ENCODE measurements around the gene IPPK.

IPPK gene

GRCh38 chr9:92706218-92706940 lies 36.4 kb upstream of the IPPK start:
- ChIA-PET CTCF (interaction anchor here (0.6 to 1.8 kb wide), 3 partner anchors 10 to 164 kb away, joined by 3 to 9 read pairs (median 3); no protein-coding TSS in a partner anchor), POLR2A (no interaction called here)
- TF ChIP-seq L3MBTL2 (conservative IDR thresholded peaks at IDR 0.05) (0 out of 2 replicates have a peak, but pooled peaks have one; percentile 20), ZNF384 (IDR thresholded peaks at IDR 0.05) (no peak)
- peak; percentile 57 for DNase-seq (ENCODE audit: extremely low spot score)

GRCh38 chr9:92704528-92704927 lies 34.6 kb upstream of the IPPK start:
- DNase-seq (ENCODE audit: extremely low spot score): no peak
- ChIA-PET CTCF (no interaction called here), POLR2A (interaction anchor here (0.6 kb wide), 1 partner anchor 35 kb away, joined by 3 read pairs; the partner anchor contains the start of gene IPPK)
- TF ChIP-seq ELF4 (IDR thresholded peaks at IDR 0.05) (no peak), PKNOX1 (IDR thresholded peaks at IDR 0.05) (no peak), FOXM1 (IDR thresholded peaks at IDR 0.05; ENCODE audit: borderline replicate concordance) (no peak), LEF1 (IDR thresholded peaks at IDR 0.05; ENCODE audit: borderline replicate concordance) (no peak), NFRKB (IDR thresholded peaks at IDR 0.05) (no peak), SUZ12 (IDR thresholded peaks at IDR 0.05) (no peak), BHLHE40 (IDR thresholded peaks at IDR 0.05; ENCODE audit: borderline replicate concordance) (no peak), CTBP1 (IDR thresholded peaks at IDR 0.05; ENCODE audit: borderline replicate concordance) (no peak), TARDBP (IDR thresholded peaks at IDR 0.05) (no peak)

- TF ChIP-seq BHLHE40 (IDR thresholded peaks at IDR 0.05; ENCODE audit: borderline replicate concordance) (no peak), ARNT (IDR thresholded peaks at IDR 0.05) (no peak), SP1 (IDR thresholded peaks at IDR 0.05) (no peak), CTBP1 (IDR thresholded peaks at IDR 0.05; ENCODE audit: borderline replicate concordance) (no peak)
- ChIA-PET CTCF (interaction anchor here (0.6 kb wide), 1 partner anchor 317 kb away, joined by 4 read pairs; no protein-coding TSS in a partner anchor), POLR2A (no interaction called here)
- DNase-seq (ENCODE audit: extremely low spot score): no peak
Measured at GRCh38 chr9:92696619-92697018, 26.7 kb upstream of the IPPK start.

- no peak for TF ChIP-seq SUZ12 (IDR thresholded peaks at IDR 0.05)
- no peak for TF ChIP-seq HDGF (IDR thresholded peaks at IDR 0.05; ENCODE audit: borderline replicate concordance)
- TF ChIP-seq ZNF384 (IDR thresholded peaks at IDR 0.05): no peak
- peak; percentile 64 for DNase-seq (ENCODE audit: extremely low spot score)
- ChIA-PET POLR2A (no interaction called here), CTCF (no interaction called here)
Measured at GRCh38 chr9:92686954-92687353, 17.0 kb upstream of the IPPK start.

GRCh38 chr9:92685022-92685421 lies 15.1 kb upstream of the IPPK start:
- POLR2A ChIA-PET: interaction anchor here (0.9 kb wide), 1 partner anchor 11 kb away, joined by 3 read pairs; no protein-coding TSS in a partner anchor
- CTCF ChIA-PET: interaction anchor here (0.7 kb wide), 1 partner anchor 22 kb away, joined by 3 read pairs; no protein-coding TSS in a partner anchor
- no peak for TF ChIP-seq FOXA1 (IDR thresholded peaks at IDR 0.05)
- no peak for TF ChIP-seq ELF4 (IDR thresholded peaks at IDR 0.05)
- TF ChIP-seq L3MBTL2 (conservative IDR thresholded peaks at IDR 0.05): no peak
- TF ChIP-seq LEF1 (IDR thresholded peaks at IDR 0.05; ENCODE audit: borderline replicate concordance): no peak
- no peak for TF ChIP-seq FOXM1 (IDR thresholded peaks at IDR 0.05; ENCODE audit: borderline replicate concordance)
- no peak for TF ChIP-seq ARNT (IDR thresholded peaks at IDR 0.05)
- no peak for TF ChIP-seq CTBP1 (IDR thresholded peaks at IDR 0.05; ENCODE audit: borderline replicate concordance)
- TF ChIP-seq HDGF (IDR thresholded peaks at IDR 0.05; ENCODE audit: borderline replicate concordance): no peak
- no peak for TF ChIP-seq BHLHE40 (IDR thresholded peaks at IDR 0.05; ENCODE audit: borderline replicate concordance)
- no peak for TF ChIP-seq SUZ12 (IDR thresholded peaks at IDR 0.05)
- no peak for TF ChIP-seq TARDBP (IDR thresholded peaks at IDR 0.05)
- no peak for TF ChIP-seq SP1 (IDR thresholded peaks at IDR 0.05)
- TF ChIP-seq NFRKB (IDR thresholded peaks at IDR 0.05): no peak
- TF ChIP-seq ZNF384 (IDR thresholded peaks at IDR 0.05): no peak
- TF ChIP-seq PKNOX1 (IDR thresholded peaks at IDR 0.05): no peak
- TF ChIP-seq FOXK2 (IDR thresholded peaks at IDR 0.05): no peak

GRCh38 chr9:92682269-92682668 lies 12.3 kb upstream of the IPPK start:
- TF ChIP-seq CTBP1 (IDR thresholded peaks at IDR 0.05; ENCODE audit: borderline replicate concordance) (no peak), BHLHE40 (IDR thresholded peaks at IDR 0.05; ENCODE audit: borderline replicate concordance) (no peak), PKNOX1 (IDR thresholded peaks at IDR 0.05) (no peak), FOXA1 (IDR thresholded peaks at IDR 0.05) (no peak), FOXK2 (IDR thresholded peaks at IDR 0.05) (no peak), ZNF384 (IDR thresholded peaks at IDR 0.05) (no peak), SP1 (IDR thresholded peaks at IDR 0.05) (no peak), SUZ12 (IDR thresholded peaks at IDR 0.05) (no peak), FOXM1 (IDR thresholded peaks at IDR 0.05; ENCODE audit: borderline replicate concordance) (no peak), NFRKB (IDR thresholded peaks at IDR 0.05) (no peak), L3MBTL2 (conservative IDR thresholded peaks at IDR 0.05) (no peak), ELF4 (IDR thresholded peaks at IDR 0.05) (no peak), TARDBP (IDR thresholded peaks at IDR 0.05) (no peak), LEF1 (IDR thresholded peaks at IDR 0.05; ENCODE audit: borderline replicate concordance) (no peak), ARNT (IDR thresholded peaks at IDR 0.05) (no peak), HDGF (IDR thresholded peaks at IDR 0.05; ENCODE audit: borderline replicate concordance) (no peak)
- POLR2A ChIA-PET: interaction anchor here (1.2 kb wide), 1 partner anchor 12 kb away, joined by 3 read pairs; the partner anchor contains the start of gene IPPK
- CTCF ChIA-PET: no interaction called here
- DNase-seq (ENCODE audit: extremely low spot score): no peak

More at GRCh38 chr9:92685022-92685421, 15.1 kb upstream of the IPPK start:
- DNase-seq (ENCODE audit: extremely low spot score): no peak

Data from HEK293T (cell line).